ENCODE measurements around the gene ATP2A2. TPM values are rescaled to one million over a fixed set of nuclear protein-coding genes. Genes with fewer than 3 reads are reported as not detected.

ATP2A2 gene
- total RNA-seq, 6 experiments from 2014 or later, result 95.6 to 155 (median 113) TPM

DNA sequence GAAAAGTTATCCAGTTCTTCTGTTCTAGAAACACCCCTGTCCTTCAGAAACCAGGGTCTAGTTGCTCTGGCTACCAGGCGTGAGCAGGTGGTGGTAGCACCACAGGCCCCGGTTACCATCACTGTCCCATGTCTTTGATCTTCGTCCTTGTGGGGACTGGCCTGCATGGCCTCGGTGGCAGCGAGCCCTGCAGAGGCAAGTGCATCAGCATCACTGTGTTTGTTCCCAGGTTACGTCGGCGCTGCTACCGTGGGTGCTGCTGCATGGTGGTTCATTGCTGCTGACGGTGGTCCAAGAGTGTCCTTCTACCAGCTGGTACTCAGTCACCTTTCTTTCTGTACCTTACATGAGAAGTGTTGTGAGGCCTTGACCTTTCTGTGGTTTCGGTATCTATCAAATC is 63.6 kb downstream of the ATP2A2 start:
- Histone ChIP-seq H3K4me3 (no peak overlapping the region), H3K4me1 (no peaks in the 10 kb centered on the region), H3K27ac (no peak overlapping the region), H3K27me3 (no peaks in the 10 kb centered on the region), H3K9me3 (no peaks in the 10 kb centered on the region), H3K36me3 (peaks cover 38 to 100% (median 76%) of the 10 kb centered on the region in 4 donors)
- ATAC-seq, result no peak
- intact Hi-C loops (cut with DNase I), result loop anchor here in 1 of 2 donors (10.0 kb wide), 1 partner anchor 60 kb away; the partner anchor contains the start of gene ATP2A2
- DNase-seq, result no peak
- WGBS (ENCODE audit: insufficient coverage, low coverage, low lambda C conversion rate, missing lambda C conversion rate), result 100% methylated on average over 1 of the region's 11 CpGs
- TF ChIP-seq POLR2A (IDR thresholded peaks at IDR 0.05), result no peak
- TF ChIP-seq, protein P1, sequence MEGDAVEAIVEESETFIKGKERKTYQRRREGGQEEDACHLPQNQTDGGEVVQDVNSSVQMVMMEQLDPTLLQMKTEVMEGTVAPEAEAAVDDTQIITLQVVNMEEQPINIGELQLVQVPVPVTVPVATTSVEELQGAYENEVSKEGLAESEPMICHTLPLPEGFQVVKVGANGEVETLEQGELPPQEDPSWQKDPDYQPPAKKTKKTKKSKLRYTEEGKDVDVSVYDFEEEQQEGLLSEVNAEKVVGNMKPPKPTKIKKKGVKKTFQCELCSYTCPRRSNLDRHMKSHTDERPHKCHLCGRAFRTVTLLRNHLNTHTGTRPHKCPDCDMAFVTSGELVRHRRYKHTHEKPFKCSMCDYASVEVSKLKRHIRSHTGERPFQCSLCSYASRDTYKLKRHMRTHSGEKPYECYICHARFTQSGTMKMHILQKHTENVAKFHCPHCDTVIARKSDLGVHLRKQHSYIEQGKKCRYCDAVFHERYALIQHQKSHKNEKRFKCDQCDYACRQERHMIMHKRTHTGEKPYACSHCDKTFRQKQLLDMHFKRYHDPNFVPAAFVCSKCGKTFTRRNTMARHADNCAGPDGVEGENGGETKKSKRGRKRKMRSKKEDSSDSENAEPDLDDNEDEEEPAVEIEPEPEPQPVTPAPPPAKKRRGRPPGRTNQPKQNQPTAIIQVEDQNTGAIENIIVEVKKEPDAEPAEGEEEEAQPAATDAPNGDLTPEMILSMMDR (IDR thresholded peaks at IDR 0.05), result no peak

DNA sequence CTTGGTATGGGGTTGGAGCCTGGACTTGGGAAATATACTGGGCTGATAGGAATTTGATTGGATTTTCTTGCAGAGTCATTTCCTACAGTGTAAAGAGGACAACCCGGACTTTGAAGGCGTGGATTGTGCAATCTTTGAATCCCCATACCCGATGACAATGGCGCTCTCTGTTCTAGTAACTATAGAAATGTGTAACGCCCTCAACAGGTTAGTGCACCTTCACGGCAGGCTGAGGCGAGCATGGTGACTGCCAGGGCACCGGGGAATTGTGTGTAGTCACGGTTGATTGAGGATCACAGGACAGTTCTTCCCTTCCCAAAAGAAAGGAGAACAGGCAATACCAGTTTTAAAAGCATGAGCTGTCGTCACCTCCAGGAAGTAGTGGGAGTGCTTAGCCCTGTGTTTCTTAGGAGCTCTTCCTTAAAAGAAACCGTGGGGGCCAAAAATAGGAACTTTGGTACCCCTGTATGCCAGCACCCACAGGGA is 64.2 kb downstream of the ATP2A2 start:
- no peaks in the 10 kb centered on the region for H3K4me1 ChIP-seq
- ATAC-seq (peak; percentile 7 to 32 (median 21)), DNase-seq (no peak)
- H3K36me3 ChIP-seq, result peaks cover 38 to 100% (median 73%) of the 10 kb centered on the region in 4 donors
- intact Hi-C loops (cut with DNase I), result loop anchor here in 1 of 2 donors (10.0 kb wide), 1 partner anchor 60 kb away; the partner anchor contains the start of gene ATP2A2
- no peaks in the 10 kb centered on the region for H3K27me3 ChIP-seq
- TF ChIP-seq POLR2A (IDR thresholded peaks at IDR 0.05), result no peak
- TF ChIP-seq, protein P1 (IDR thresholded peaks at IDR 0.05), result no peak
- no peak overlapping the region for H3K4me3 ChIP-seq
- 54% methylated on average over 11 of the region's 11 CpGs for WGBS (ENCODE audit: insufficient coverage, low coverage, low lambda C conversion rate, missing lambda C conversion rate)
- H3K9me3 ChIP-seq, result no peaks in the 10 kb centered on the region
- H3K27ac ChIP-seq, result no peak overlapping the region

DNA sequence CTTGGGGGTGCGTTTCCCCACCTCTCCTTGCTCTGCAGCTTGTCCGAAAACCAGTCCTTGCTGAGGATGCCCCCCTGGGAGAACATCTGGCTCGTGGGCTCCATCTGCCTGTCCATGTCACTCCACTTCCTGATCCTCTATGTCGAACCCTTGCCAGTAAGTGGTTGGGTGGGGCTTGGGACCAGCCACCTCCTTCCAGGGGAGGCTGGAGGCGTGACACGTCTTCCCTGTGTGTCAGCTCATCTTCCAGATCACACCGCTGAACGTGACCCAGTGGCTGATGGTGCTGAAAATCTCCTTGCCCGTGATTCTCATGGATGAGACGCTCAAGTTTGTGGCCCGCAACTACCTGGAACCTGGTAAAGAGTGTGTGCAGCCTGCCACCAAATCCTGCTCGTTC is 64.9 kb downstream of the ATP2A2 start:
- TF ChIP-seq, protein P1 (IDR thresholded peaks at IDR 0.05), result no peak
- no peak for TF ChIP-seq POLR2A (IDR thresholded peaks at IDR 0.05)
- Histone ChIP-seq H3K4me1 (no peaks in the 10 kb centered on the region), H3K4me3 (no peak overlapping the region), H3K27me3 (no peaks in the 10 kb centered on the region), H3K27ac (no peak overlapping the region), H3K9me3 (no peaks in the 10 kb centered on the region), H3K36me3 (peaks cover 38 to 100% (median 72%) of the 10 kb centered on the region in 4 donors)
- ATAC-seq (peak in 1 of 4 donors; percentile 4), DNase-seq (no peak)
- intact Hi-C loops (cut with DNase I), result loop anchor here in 1 of 2 donors (10.0 kb wide), 1 partner anchor 61 kb away; the partner anchor contains the start of gene ATP2A2
- 86% methylated on average over 12 of the region's 12 CpGs for WGBS (ENCODE audit: insufficient coverage, low coverage, low lambda C conversion rate, missing lambda C conversion rate)

DNA sequence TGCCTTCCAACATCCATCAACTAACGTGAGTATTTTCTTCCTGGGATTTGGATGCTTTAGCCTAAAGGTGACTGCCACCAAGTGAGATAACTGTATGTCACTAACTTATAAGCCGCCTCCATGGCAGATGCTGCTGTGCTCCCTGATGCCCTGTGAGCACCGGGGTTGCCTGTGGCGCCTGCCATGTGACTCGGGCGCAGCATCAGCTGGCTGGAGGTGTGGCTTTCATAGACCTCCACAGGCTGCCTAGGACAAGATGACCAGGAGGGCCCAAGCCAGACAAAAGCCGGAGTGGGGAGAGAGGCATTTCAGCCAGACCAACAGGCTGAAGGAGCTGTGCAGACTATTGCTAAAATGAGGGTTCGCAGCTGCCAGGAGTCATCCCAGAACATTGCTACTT is 66.7 kb downstream of the ATP2A2 start:
- no peak overlapping the region for H3K4me3 ChIP-seq
- H3K4me1 ChIP-seq, result no peaks in the 10 kb centered on the region
- no peaks in the 10 kb centered on the region for H3K27me3 ChIP-seq
- DNase-seq, result no peak
- H3K36me3 ChIP-seq, result peaks cover 37 to 84% (median 59%) of the 10 kb centered on the region in 4 donors
- no peak for ATAC-seq
- intact Hi-C loops (cut with DNase I), result loop anchor here in 1 of 2 donors (10.0 kb wide), 1 partner anchor 63 kb away; the partner anchor contains the start of gene ATP2A2
- H3K27ac ChIP-seq, result no peak overlapping the region
- H3K9me3 ChIP-seq, result no peaks in the 10 kb centered on the region
- TF ChIP-seq, protein P1 (IDR thresholded peaks at IDR 0.05), result no peak
- TF ChIP-seq POLR2A (IDR thresholded peaks at IDR 0.05), result no peak
- 94% methylated on average over 7 of the region's 8 CpGs for WGBS (ENCODE audit: insufficient coverage, low coverage, low lambda C conversion rate, missing lambda C conversion rate)

All from right lobe of liver (tissue), 6 donors.